Measurements from ENCODE around the gene FREY1.

FREY1 gene, protein sequence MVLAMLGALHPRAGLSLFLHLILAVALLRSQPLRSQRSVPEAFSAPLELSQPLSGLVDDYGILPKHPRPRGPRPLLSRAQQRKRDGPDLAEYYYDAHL

GRCh38 chr11:45906965-45907611, at the start of gene FREY1:
Gene FREY1, minus strand, starts transcription at chr11:45907271. Its CDS starts 26 bp downstream, at chr11:45907245.
- DNase-seq, result no peak

DNA sequence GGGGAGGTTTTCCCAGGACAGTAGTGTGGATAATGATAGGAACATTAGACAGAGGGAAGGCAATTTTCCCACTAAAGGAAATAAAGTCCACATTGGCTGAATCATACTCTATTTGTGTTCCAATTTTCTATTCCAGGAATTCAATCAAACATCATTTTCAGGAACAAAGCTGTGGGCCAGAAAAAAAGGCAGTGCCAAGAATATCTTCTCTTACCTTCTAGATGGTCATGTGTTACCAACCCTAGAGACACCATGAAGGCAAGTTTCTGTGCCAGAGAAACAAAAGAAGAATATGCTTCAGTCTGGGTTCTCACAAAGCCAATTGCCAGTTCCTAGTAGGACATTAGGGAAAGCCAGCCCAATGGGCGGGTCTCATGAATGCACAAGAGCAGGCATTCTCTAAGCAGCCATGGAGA, 42.9 kb upstream of the FREY1 start:
- no peak for DNase-seq

DNA sequence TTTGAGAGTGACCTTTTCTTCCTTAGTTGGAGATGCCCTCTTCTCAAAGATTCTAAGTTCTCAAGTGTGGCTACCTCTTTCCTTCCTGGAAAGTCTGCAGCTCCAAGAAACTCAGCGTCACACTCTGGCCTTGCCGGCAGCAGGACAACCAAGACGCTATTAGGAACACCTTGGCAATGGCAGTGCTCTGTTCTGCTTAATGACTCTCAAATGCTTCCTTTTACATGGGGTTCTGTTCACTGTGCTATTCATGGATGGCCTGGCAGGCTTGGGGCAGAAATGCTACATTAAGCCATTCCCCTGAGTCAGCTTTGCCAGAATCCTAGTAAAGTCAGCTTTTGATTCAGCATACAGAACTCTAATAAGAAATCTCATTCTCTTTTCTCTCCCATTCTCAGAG, 41.3 kb upstream of the FREY1 start:
- no peak for DNase-seq

GRCh38 chr11:45947885-45948284, 40.8 kb upstream of the FREY1 start:
- DNase-seq, result no peak

DNA sequence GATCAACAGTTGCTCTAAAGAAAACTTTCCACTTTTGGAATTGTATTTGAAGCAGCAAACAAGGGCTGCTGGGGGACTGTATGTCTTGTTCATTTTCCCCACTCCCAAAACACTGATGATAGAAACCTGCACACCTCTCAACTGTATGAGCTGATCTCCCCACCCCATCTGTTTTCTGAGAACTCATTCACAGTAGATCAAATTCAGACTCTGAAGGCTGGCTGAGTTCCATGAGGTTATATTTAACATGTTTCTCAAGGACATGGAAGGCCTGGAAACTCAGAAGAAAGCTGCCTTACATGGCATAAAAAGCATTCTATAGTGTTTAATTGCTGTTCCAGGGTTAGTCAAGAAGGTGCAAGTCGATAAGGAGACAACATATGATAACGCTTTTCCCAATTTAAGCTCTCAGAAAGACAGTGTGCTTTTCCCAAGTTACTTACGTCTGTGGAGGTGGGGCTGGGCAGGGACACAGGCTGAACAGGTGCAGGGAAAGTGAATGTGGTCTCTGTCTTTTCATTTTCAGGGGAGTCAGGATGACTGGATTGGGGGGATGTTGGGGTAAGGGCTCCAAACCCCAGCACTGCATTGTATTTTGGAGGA, 38.4 kb upstream of the FREY1 start:
- DNase-seq, result no peak

DNA sequence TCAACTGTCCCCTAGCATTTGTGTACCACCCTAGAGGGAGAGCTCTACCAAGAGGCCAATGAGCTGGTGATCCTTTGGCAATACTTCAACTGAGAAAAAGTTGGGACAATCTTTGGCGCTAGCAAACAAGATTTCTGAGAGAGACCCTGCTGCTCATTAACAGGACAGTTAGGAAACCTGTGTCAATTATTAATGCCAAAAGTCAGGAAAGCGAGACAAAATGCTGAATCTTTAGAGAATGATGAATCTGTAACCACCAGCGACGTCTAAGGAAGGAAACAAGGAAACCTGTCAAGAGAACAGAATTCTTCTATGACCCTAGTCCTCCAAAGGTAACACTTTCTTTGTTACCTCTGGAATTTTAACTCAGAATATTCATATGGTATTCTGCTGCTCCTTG, 35.3 kb upstream of the FREY1 start:
- no peak for DNase-seq

DNA sequence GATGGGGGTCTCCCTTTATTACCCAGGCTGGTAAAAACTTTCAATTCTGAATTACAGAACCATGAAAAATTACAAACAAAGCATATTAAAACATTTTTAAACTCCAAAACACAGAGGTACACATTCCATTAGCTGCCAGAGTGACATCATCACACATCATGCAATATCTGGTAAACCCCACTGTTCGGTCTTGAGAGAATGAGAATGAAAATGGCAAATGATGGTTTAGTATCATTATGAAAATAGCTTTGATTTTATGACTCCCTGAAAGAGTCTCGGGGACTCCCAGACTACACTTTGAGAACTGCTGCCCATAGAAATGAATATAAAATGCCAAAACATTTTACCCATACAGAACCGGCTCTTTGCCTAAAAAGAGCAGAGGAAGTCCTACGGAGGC, 34.2 kb upstream of the FREY1 start:
- DNase-seq, result no peak

GRCh38 chr11:45939836-45940235, 32.8 kb upstream of the FREY1 start:
- no peak for DNase-seq

DNA sequence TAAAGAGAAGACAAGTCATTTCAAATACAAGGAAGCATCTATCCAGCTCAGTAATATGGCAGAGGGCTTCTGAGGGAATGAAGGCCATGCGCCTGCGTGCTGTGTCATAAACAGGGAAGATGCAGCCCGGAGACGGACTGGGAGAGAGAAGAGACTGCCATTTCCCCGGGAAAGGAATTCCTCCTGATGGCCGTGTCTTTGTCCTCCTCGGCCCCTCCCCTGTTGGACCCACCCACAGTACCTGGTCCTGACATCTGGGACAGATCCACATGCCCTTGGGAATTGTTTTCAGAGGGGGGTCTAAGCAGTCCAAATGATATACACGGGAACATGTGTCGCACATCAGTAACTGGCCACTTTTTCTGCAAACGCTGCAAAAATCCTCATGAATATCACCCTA, 30.8 kb upstream of the FREY1 start:
- no peak for DNase-seq

- no peak for DNase-seq
Measured at GRCh38 chr11:45936511-45937054, 29.5 kb upstream of the FREY1 start.

DNA sequence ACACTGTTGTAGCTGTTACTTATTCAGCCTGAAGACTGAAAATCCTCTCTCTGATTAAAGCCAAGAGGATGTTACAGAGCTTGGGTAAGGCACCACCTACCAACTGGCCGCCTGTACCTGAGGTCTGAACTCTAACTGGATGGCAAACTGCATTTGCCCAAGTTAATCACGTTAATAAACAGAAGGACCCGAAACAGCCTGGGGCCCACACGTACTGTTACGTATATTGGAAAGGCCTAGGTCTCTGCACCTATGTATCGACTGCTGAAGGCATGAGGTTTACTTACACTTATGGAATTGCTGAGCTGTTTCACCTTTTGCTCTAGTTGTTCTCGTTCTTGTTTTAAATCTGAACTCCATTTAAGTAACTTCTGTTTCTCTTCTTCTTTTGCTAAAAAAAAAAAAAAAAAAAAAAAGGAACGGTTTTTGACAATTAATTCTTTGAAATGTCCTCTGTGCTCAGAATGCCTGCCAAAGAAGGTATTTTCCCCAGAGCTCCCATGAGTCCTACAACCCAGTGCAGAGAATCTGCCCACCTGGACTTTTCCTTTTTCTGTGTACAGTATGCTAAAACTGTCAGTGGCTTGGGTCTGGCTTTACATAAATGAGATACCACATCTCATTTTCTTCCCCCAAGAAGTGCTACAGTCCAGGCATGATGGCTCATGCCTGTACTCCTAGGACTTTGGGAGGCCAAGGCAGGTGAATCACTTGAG, 28.4 kb upstream of the FREY1 start:
- DNase-seq, result no peak

DNA sequence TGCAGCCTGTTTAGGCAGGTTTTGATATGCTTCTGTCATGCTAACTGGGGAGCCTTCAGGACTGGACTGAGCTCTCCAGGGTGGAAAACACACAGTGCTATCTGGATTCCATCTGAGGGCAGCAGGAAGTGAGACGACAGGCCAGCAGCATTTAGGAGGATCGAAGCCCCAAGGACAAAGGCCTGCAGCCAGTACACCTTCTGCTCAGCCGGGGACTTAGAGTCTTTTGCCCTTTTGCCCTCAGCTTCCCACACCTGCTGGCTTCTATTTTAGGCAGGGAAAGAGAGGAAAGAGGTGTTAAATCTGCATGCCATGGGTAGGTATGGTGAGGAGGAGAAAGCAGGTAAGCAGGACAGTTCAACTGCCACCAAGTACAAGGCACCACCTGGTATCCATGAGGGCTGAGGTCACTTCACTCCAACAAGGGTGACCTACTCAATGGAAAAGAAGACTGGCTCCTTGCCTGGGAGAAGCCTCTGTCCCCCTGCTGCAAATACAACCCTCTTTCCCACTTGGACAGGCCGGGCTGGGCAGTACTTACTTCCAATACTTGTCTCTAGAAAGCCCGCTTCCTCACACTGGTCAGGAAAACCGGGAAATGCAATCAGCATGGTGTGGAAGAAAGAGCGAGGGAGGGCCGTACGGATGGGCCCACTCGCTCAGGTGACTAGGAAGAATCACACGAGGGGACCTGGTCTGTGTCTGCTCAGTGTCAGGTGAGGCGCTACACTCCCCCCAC, 27.7 kb upstream of the FREY1 start:
- no peak for DNase-seq

DNA sequence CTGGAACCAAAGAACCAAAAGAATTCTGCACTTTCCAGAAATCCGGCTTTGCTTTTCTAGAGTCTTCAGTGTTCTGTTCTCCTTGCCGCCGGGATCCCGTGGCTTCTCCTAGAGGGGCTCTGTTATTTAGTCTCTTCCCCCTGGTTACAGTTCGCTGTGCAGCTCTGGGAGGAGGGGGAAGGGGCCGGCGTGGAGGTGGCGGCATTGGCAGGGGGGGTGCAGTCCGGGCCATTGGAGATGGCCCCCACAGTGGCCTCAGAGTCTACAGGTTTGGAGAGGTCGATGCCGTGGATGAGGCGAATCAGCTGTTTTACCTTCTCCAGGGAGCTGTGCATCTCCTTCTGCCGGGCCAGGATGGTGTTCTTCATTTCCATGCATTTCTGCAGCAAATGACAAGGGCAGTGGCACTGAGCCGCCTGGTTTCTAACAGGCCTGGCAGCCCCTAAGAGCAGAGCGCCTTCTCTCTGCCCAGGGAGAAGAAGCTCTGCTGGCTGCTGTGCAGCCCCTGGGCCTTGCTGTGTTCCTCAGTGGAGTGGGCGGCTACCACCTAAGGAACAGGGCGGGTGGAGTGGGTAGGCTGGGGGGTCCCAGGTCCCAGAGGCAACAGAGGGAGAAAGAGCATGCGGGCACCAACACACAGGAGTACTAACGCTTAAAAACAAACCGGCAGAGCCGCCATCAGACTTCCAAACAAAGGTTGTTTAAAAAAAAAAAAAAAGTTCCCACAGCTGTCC, 26.9 kb upstream of the FREY1 start:
- DNase-seq, result no peak

- DNase-seq, result peak; percentile 42
Measured at GRCh38 chr11:45933131-45933831, 26.2 kb upstream of the FREY1 start.

DNA sequence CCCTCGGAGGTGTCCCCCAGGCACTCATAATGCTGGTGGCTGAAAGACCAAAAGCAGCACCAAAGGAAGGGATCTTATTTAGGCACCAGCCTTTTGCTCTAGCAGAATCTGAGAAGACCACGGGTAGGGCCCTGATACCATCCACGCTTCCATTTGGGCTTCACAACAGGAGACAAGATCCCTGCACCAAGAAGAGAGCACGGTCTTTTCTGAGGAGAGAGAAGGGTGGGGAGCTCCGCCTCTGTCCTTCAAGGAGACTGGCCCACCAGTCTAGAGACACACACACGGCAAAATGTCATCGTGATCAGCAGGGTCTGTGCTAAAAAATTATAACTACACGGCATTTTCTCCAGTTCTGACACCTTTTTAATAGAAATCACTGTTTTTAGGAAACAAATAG, 25.1 kb upstream of the FREY1 start:
- no peak for DNase-seq

GRCh38 chr11:45931739-45932138, 24.7 kb upstream of the FREY1 start:
- no peak for DNase-seq

DNA sequence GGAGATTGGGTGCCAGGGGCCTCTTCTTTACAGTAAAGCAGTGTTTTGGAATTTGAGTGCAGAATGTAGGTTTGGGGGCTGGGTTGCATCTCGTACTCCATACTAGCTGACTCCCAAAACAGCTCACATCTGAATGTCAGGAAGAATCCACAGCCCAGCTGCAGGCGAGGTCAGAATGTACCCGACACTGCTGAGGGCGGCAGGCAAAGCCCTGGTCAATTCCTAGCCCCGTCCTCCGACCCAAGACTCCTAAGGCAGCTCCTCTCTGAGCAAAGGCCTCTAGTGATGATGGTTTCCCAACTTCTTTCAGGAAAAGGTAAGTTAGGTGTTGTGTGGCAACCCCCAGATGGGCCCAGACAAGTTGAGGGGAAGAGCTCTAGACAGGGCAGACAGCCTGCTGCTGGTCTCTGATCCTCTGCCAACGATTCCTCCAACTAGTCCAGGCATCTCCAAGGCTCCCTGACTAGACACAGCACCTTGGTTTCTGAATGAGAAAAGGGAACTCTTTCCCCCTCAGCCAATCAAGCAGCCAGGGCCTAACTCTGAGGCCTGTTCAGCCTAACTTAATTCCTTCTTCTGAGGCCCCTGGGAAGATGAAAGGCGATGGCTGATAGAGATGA, 24.0 kb upstream of the FREY1 start:
- DNase-seq, result no peak

- no peak for DNase-seq
Measured at GRCh38 chr11:45930031-45930794, 23.1 kb upstream of the FREY1 start.

DNA sequence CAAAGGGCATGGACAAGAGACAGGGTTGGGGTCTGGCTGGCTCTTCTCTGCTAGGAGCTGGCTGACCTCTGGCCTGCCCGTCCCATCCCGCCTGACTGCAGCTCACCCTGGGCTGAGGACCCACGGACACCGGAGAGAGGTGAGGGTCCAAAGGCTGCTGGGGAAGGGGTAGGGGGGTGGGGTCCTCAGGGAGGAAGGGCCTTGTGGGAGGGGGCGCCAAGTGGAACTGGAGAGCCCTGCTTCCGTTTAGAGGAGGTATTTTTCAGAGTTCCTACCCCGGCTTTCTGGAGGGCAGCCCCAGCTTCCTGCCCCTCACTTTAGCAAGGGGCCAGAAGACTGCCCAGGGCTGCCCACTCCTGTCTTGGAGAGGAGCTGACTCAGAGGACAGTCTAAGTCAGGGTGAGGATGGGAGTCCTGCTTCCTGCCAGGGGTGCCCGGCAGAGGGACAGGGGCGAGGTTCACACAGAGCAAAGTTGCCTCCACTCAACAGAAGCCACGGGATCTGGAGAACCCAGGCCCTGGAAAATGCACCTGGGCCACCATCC, 22.5 kb upstream of the FREY1 start:
- DNase-seq, result peak; percentile 32

DNA sequence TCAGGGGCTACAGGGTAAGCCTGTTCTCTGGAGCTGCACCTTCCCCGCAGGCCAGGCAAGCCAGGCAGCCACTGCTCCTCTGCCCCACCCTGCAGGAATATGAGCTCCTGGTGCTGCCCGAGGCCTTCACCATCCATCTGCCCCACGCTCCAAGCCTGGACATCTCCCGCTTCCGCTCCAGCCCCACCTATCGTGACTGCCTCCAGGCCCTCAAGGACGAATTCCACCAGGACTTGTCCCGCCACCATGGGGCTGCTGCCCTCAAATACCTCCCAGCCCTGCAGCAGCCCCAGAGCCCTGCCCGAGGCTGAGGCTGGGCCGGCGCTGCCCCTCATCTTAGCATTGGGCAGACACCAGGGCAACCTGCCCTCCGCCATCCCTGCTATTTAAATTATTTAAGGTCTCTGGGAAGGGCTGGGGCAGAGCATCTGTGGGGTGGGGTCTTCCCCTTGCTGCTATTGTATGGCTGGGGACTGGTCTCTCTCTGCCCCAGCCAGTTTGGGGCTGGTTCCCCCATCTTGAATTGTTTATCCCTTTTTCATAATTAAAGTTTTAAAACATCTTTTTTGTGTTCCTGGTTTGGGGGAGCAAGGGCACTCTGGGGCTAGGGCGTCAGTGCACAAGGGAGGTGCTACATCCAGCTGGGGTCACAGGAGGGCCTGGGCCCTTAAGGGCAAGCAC, 21.6 kb upstream of the FREY1 start:
- DNase-seq, result no peak

Data from EL (cell line).